NOMO-1 (cell line): Measurements from ENCODE around the gene GSDME.

ENCODE experiments used
- DNase-seq, 2 experiments: peaks; one replicate each; lab custom pipeline; 2025; ENCODE audit not compliant: unreplicated experiment in 2 of 2; lab: John Stamatoyannopoulos, UW

The GSDME gene

DNA sequence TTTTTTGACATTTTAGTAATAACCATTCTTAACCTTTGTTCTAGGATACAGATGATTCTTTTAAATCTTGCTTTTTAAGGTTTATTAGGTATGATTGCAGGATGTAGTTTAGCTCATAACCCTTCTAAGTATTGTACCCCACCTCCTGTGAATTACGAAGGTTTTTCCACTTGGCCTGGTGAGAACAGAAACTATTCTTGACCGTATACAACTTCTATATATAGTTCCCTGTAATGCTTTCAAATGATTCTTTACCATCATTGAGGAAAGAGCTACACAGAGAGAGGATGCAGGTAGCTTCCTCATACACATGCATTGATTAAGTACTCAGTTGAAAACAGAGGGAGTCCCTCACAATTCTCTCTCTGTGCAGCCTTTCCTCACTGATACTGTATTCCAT, 97.8 kb downstream of the GSDME start:
- DNase-seq = no peak

DNA sequence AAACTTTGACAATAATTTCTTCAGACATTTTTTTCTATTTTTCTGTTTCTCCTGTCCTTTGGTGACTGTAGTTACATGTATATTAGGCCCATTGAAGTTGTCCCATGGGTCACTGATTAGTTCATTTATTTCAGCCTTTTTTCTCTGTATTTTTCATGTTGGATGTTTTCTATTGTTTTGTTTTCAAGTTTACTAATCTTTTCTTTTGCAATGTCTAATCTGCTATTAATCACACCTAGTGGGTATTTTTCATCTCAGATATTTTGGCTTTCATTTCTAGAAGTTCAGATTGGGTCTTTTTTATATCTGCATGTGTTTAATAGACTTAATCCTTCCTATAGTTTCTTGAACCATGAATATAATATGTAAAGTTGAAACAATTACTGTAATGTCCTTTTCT, 99.3 kb downstream of the GSDME start:
- DNase-seq = no peak

DNA sequence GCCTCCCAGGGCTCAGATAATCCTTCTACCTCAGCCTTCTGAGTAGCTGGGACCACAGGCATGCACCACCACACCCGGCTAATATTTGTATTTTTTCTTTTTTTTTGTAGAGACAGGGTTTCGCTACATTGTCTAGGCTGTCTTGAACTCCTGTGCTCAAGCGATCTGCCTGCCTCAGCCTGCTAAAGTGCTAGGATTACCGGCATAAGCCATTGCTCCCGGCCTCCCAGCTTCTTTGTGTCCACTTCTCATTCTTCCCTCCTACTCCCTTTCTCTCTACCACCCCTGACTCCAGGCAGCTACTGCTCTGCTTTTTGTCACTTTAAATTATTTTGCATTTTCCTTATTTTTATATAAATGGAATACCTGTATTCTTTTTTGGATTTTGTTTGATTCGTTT, 100.7 kb downstream of the GSDME start:
- DNase-seq = no peak

DNA sequence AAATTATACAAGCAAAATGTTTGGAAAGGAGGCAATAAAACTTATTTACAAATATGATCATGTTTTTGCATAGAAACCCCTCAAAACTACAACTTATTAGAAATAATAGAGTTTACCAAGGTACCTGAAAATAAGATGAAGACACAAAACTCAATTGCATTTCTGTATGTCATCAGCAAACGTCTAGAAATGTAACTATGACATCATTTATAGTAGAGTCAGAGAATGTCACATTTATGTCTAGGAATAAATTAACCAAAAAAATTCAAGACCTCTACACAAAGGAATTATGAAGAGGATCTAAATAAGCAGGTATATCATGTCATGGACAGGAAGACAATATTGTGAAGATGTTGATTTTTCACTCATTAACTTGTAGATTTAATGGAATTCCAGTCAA, 103.0 kb downstream of the GSDME start:
- DNase-seq = no peak

DNA sequence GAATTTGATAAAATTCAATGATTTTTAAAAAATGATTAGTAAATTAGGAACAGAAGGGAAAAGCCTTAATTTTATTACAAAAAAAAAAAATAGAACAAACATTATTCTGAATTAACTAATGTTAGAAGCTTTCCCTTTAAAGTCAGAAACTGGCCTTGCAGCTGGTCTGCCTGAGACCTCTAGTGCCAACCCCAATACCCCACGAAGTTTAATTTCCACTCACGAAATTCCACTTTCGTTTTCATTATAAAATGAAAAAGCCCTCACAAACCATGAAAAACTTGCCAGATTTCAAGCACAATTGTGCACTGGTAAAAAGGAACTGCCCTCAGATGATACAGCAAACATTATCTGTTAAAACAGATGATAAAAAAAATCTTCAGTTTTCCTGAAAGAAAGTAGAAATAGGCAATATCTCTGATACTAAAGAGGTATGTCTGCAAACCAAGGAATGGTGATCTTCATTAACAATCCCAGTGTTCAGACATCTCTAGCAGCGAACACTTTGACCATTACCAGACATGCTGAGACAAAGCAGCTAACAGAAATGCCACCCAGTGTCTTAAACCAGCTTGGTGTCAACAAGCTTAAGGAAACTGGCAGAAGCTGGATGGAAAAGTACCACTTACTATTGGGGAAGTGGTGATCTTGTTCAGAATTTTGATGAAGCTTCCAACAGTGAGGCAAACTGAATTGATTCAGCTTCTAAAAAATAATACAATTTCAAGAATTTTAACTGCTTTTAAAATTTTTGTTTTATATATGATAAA, 103.8 kb downstream of the GSDME start:
- no peak for DNase-seq

DNA sequence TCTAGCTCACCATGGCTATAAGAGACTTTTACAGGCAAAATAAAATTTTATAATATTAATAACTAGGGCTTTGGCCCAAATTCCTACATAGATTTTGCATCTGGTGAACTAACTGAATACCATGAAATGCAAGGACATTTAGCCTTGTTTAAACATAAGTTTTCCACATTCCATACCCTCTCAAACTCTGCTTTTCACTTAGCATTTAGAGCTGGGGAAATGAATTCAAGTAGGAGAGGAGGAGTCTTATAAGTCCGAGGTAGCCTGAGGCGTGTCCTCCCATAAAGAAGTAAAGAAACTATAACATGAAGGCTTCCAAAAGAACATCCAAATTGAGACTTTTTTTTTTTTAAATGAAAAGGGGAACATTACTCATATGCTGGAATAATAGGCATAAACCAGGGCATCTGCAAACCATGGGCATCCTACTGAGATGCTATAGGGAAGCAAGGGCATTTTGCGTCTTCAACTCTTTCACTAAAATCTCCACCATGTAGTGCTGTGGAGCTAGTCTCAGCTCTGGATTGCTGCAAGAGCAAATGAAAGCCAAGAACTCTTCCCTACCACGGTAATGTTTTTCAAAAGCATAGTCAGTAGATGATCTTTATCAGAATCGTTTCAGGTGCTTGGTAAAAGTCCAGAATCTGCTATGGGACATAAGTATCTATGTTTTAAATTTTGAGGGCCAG, 104.9 kb downstream of the GSDME start:
- DNase-seq = no peak
